Left renal pelvis (tissue), 4 donors: ENCODE results near the gene JPH2. TPM values are rescaled to one million over a fixed set of nuclear protein-coding genes. Genes with fewer than 3 reads are reported as not detected.
A peak's percentile ranks its signal among the peaks of the same experiment; 100 is the strongest.

Experiments
- DNase-seq, 4 donors: peaks; one replicate each; pipeline ENCODE4 v3.0.0-alpha.2; 2013; ENCODE audit warnings: low read depth in 4 of 4, low spot score in 3 of 4
- polyA plus RNA-seq, 4 donors: library from polyadenylated mRNA; unstranded; fragments of 120-200 nt; gene quantifications; one replicate each; pipeline ENCODE4 v1.2.1, GENCODE V29; 2013; ENCODE audit not compliant: insufficient read length in 4 of 4

JPH2 gene
- polyA plus RNA-seq, 4 donors = 0.98 to 1.8 (median 1.3) TPM

DNA sequence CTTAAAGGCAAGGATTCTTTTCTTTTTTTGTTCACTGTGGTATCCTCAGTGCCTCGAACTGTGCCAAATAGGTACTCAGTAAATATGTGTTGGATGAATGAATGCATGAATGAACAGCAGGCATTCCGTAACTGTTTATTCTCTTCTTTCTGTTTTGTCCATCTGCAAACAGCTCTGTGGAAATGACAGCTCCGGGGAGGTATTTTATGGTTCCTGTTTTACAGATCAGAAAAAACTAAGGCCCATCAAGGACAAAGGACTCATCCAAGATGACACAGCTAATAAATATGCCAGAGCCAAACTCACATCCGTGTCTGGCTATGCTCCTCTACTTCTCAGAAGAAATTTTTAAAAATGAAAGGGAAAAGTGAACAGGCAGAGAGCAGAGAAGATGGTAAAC lies 21.0 kb downstream of the JPH2 start:
- no peak for DNase-seq

- no peak for DNase-seq
Observed at GRCh38 chr20:44160133-44160532, 26.9 kb downstream of the JPH2 start.

- no peak for DNase-seq
Observed at GRCh38 chr20:44159711-44160110, 27.3 kb downstream of the JPH2 start.

GRCh38 chr20:44159125-44159524 lies 27.9 kb downstream of the JPH2 start:
- DNase-seq = no peak

GRCh38 chr20:44157061-44157460 lies 29.9 kb downstream of the JPH2 start:
- DNase-seq = no peak

DNA sequence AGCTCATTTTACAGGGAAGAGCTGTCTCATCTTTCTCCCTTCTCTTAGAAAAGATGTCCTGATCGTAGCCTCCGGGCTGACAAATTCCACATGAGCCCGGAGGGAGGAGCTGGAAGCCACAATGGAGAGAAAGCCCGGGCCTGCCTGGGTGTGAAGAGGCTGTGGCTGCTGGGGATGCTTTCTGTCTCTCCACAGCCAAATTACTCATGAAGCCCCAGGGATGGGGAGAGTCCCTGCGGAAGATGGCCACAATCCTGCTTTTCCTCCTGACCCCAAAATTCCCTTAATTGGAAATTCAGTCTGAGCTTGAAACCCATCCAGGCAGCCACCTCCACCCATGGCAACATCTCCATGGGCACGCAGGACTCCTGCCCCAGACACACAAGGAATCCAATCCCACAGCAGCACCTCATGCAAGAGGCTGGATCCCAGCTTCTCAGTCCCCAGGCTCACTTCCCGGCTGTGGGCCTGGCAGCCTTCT lies 32.4 kb downstream of the JPH2 start:
- no peak for DNase-seq

DNA sequence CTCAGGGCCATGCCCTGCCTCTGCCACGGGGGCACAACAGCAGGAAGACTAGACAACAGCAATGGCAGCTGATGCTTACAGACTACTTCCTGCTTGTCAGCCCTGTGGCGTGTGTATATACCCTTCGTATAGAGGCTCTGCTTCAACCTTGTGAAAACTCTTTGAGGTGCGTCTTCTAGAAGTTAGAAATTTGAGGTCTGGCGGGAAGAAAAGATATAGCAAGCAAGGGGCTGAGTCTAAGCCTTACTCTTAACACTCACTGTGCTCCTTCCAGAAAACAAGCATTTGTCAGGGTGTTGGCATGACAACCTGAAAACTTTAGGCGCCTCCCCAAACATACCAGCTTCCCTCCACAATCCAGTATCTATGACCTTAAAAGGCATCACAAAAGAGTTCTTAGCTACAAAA lies 33.3 kb downstream of the JPH2 start:
- DNase-seq = no peak

- no peak for DNase-seq
Observed at GRCh38 chr20:44151621-44152416, 35.2 kb downstream of the JPH2 start.

GRCh38 chr20:44146272-44146671 lies 40.7 kb downstream of the JPH2 start:
- DNase-seq = no peak

GRCh38 chr20:44145131-44145775 lies 41.7 kb downstream of the JPH2 start:
- DNase-seq = no peak

DNA sequence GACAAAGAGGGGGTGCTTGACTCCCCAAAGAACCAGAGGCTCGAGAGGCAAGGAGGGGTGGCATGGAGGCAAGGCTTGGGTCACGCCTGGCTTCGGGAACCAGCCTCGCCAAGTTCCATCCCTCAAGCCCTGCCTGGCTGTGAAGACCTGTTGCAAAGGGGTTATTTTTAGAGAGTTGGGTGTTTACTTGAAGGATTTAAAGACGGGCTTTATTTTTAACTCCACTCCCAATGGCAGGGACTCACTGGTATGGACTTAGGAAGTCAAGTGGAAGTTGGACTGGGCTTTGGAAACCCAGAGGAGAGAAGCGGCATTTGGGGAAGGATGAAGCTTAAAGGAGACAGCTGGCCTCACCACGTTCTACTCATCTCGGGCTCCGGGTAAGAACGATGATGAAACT lies 43.1 kb downstream of the JPH2 start:
- DNase-seq = no peak

GRCh38 chr20:44142413-44142812 lies 44.6 kb downstream of the JPH2 start:
- DNase-seq = peak in 2 of 4 donors; percentile 24

GRCh38 chr20:44141873-44142272 lies 45.1 kb downstream of the JPH2 start:
- no peak for DNase-seq

DNA sequence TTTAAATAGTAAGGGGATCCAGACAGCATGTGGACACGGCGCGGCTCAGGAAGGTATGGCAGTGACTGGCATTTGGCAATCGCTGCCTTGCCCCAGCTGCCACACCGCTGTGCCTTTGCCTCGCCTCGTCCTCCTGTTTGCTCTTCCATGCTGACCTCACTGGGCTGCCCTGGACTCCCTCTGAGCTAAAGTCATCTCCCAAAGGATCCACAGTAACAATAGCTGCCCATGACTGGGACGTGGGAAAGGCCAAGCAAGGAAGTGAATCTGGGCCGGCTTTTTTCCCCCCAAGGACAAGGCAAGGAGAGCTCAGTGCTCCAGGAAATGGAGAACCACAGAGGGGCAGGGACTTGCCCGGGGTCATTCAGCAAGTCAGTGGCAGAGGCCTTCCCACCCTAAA lies 48.1 kb downstream of the JPH2 start:
- DNase-seq = no peak

GRCh38 chr20:44137266-44137801 lies 49.7 kb downstream of the JPH2 start:
- peak in 1 of 4 donors; percentile 33 for DNase-seq

DNA sequence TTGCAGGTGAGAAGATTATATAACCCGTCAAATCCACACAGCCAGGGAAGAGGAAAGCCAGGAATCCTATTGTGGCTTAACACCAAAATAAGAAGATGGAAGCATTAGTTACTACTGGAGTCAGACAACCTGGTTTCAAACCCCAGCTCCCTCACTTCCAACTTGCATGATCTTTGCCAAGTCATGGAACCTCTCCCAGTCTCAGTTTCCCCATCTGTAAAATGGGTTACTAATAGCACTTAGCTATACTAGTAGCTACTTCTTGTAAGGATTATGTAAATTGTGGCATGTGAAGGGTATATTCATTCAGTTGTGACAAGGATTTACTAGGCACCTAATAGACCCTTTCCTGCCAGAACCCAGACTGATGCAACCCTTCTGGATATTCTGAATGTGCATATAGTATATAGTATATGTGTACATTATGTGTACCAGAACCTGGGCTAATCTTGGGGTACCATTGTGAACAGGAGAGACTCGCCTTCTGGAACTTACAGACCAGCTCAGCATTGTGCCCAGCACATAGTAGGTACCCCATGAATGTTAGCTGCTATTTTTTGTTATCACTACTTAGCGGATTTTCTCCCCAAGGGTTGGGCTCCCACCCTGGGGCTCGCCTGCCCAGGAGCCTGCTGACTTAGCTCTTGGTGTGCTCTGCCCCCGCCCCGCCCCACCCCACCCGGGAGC lies 50.3 kb downstream of the JPH2 start:
- DNase-seq = no peak

- DNase-seq = no peak
Observed at GRCh38 chr20:44135417-44136204, 51.4 kb downstream of the JPH2 start.

GRCh38 chr20:44135012-44135412 lies 52.0 kb downstream of the JPH2 start:
- no peak for DNase-seq

GRCh38 chr20:44133424-44133823 lies 53.6 kb downstream of the JPH2 start:
- no peak for DNase-seq

DNA sequence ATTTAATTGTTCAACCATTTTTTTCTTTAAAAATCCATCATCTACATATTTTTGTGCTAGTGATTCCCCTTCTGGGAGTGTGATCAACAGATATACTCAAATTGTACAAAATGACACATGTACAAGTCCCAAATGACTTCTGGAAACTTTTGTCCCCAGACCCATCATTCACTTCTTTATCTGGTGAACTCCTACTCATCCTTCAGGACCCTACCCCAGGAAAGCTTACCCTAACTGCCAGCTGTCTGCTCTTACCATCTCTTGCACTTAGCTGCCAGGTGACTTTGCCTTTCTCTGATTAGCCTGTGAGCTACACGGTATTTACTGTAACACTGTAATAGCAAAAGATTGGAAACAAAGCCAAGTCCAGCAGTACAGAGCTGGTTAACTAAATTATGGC lies 55.3 kb downstream of the JPH2 start:
- DNase-seq = no peak
